HG02763 (cell line): ENCODE data around the gene ERBB4.

ENCODE experiments used
- ATAC-seq: cut with Tn5 transposase; IDR thresholded peaks from one replicate; pipeline ENCODE4 v1.9.1; 2021; ENCODE audit warnings: mild to moderate bottlenecking, moderate library complexity; ENCODE audit not compliant: unreplicated experiment

ERBB4 gene

GRCh38 chr2:211387734-211388133, 1150.9 kb downstream of the ERBB4 start:
- no peak for ATAC-seq

- no peak for ATAC-seq
Measured at GRCh38 chr2:211380041-211380440, 1158.6 kb downstream of the ERBB4 start.

GRCh38 chr2:211376410-211376809, 1162.2 kb downstream of the ERBB4 start:
- ATAC-seq, result no peak

GRCh38 chr2:211373203-211373602, 1165.4 kb downstream of the ERBB4 start:
- no peak for ATAC-seq

GRCh38 chr2:211371465-211371864, 1167.1 kb downstream of the ERBB4 start:
- no peak for ATAC-seq

GRCh38 chr2:211368467-211368866, 1170.1 kb downstream of the ERBB4 start:
- ATAC-seq, result no peak

- peak; percentile 91 for ATAC-seq
Measured at GRCh38 chr2:211367711-211368110, 1170.9 kb downstream of the ERBB4 start.

- peak; percentile 3 for ATAC-seq
Measured at GRCh38 chr2:211367293-211367692, 1171.3 kb downstream of the ERBB4 start.

- no peak for ATAC-seq
Measured at GRCh38 chr2:211364911-211365310, 1173.7 kb downstream of the ERBB4 start.

GRCh38 chr2:211361383-211361782, 1177.2 kb downstream of the ERBB4 start:
- no peak for ATAC-seq

GRCh38 chr2:211359347-211359746, 1179.3 kb downstream of the ERBB4 start:
- no peak for ATAC-seq

- ATAC-seq, result no peak
Measured at GRCh38 chr2:211358504-211358903, 1180.1 kb downstream of the ERBB4 start.

- no peak for ATAC-seq
Measured at GRCh38 chr2:211354481-211354880, 1184.1 kb downstream of the ERBB4 start.

GRCh38 chr2:211351987-211352386, 1186.6 kb downstream of the ERBB4 start:
- ATAC-seq, result no peak

- no peak for ATAC-seq
Measured at GRCh38 chr2:211349031-211349430, 1189.6 kb downstream of the ERBB4 start.

GRCh38 chr2:211347328-211347727, 1191.3 kb downstream of the ERBB4 start:
- ATAC-seq, result no peak

- no peak for ATAC-seq
Measured at GRCh38 chr2:211344289-211344688, 1194.3 kb downstream of the ERBB4 start.

- ATAC-seq, result no peak
Measured at GRCh38 chr2:211333377-211333776, 1205.2 kb downstream of the ERBB4 start.

- ATAC-seq, result no peak
Measured at GRCh38 chr2:211331736-211332135, 1206.9 kb downstream of the ERBB4 start.

GRCh38 chr2:211329882-211330281, 1208.7 kb downstream of the ERBB4 start:
- no peak for ATAC-seq

- no peak for ATAC-seq
Measured at GRCh38 chr2:211329421-211329820, 1209.2 kb downstream of the ERBB4 start.

GRCh38 chr2:211328126-211328525, 1210.5 kb downstream of the ERBB4 start:
- no peak for ATAC-seq
